Epithelial cell of esophagus (primary cell): ENCODE data around the gene RPS15.
A peak's percentile ranks its signal among the peaks of the same experiment; 100 is the strongest.

ENCODE experiments used
- DNase-seq: peaks from one replicate; pipeline ENCODE4 v3.0.0; 2010; ENCODE audit warnings: low read depth
- H3K4me3 ChIP-seq: 2 replicates; pipeline ENCODE4 v1.5.1; 2011; ENCODE audit warnings: mild to moderate bottlenecking, low read length, control low read depth
- CTCF ChIP-seq: IDR thresholded peaks from 2 replicates; pipeline ENCODE4 v1.5.1; 2011; ENCODE audit warnings: low read depth, mild to moderate bottlenecking, low read length, control low read depth, inconsistent platforms; ENCODE audit not compliant: insufficient read depth; ENCODE audit errors: missing control alignments

Gene RPS15

GRCh38 chr19:1410789-1411188 is 27.4 kb upstream of the RPS15 start:
- H3K4me3 ChIP-seq: no peak overlapping the region
- DNase-seq: no peak
- no peak for TF ChIP-seq CTCF

- H3K4me3 ChIP-seq: no peak overlapping the region
- TF ChIP-seq CTCF: no peak
- peak; percentile 46 for DNase-seq
Observed at GRCh38 chr19:1411255-1412191, 26.7 kb upstream of the RPS15 start.

GRCh38 chr19:1412323-1412923 is 25.8 kb upstream of the RPS15 start:
- no peak overlapping the region for H3K4me3 ChIP-seq
- TF ChIP-seq CTCF: no peak
- DNase-seq: no peak

GRCh38 chr19:1412995-1413800 is 25.0 kb upstream of the RPS15 start:
- TF ChIP-seq CTCF: no peak
- H3K4me3 ChIP-seq: no peak overlapping the region
- no peak for DNase-seq

- TF ChIP-seq CTCF: no peak
- H3K4me3 ChIP-seq: peak overlapping the region; percentile 12
- DNase-seq: peak; percentile 64
Observed at GRCh38 chr19:1416014-1416841, 22.0 kb upstream of the RPS15 start.

GRCh38 chr19:1417145-1417544 is 21.1 kb upstream of the RPS15 start:
- no peak overlapping the region for H3K4me3 ChIP-seq
- no peak for TF ChIP-seq CTCF
- no peak for DNase-seq
